ENCODE results near the gene ACTR8.

DNA sequence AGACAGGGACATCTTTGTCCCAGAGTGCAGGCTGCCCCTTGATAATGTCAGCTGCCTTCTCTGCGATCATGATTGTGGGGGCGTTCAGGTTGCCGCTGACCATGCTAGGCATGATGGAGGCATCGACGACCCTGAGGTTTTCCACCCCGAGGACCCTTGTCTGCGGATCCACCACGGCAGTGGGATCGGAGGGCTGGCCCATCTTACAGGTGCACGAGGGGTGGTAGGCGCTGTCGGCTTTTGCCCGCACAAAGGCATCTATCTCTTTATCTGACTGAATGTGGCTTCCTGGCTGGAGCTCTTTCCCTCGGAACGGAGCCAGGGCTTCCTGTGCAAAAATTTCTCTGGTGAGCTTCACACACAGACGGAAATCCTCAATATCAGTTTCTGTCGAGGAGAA lies 64.1 kb downstream of the ACTR8 start:
- TF ChIP-seq, protein P1, sequence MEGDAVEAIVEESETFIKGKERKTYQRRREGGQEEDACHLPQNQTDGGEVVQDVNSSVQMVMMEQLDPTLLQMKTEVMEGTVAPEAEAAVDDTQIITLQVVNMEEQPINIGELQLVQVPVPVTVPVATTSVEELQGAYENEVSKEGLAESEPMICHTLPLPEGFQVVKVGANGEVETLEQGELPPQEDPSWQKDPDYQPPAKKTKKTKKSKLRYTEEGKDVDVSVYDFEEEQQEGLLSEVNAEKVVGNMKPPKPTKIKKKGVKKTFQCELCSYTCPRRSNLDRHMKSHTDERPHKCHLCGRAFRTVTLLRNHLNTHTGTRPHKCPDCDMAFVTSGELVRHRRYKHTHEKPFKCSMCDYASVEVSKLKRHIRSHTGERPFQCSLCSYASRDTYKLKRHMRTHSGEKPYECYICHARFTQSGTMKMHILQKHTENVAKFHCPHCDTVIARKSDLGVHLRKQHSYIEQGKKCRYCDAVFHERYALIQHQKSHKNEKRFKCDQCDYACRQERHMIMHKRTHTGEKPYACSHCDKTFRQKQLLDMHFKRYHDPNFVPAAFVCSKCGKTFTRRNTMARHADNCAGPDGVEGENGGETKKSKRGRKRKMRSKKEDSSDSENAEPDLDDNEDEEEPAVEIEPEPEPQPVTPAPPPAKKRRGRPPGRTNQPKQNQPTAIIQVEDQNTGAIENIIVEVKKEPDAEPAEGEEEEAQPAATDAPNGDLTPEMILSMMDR (IDR thresholded peaks at IDR 0.05), result no peak
- TF ChIP-seq EZH2 (IDR thresholded peaks at IDR 0.05), result no peak
